Measurements from ENCODE around the gene ARID1A. TPM values are rescaled to one million over a fixed set of nuclear protein-coding genes. Genes with fewer than 3 reads are reported as not detected.

The ARID1A gene
- total and polyA plus RNA-seq, 9 of the 15 experiments (the other 6 are each of a cell fraction or from before 2014, with no cell fraction given) = 8.3 to 88.3 (median 22.5) TPM

DNA sequence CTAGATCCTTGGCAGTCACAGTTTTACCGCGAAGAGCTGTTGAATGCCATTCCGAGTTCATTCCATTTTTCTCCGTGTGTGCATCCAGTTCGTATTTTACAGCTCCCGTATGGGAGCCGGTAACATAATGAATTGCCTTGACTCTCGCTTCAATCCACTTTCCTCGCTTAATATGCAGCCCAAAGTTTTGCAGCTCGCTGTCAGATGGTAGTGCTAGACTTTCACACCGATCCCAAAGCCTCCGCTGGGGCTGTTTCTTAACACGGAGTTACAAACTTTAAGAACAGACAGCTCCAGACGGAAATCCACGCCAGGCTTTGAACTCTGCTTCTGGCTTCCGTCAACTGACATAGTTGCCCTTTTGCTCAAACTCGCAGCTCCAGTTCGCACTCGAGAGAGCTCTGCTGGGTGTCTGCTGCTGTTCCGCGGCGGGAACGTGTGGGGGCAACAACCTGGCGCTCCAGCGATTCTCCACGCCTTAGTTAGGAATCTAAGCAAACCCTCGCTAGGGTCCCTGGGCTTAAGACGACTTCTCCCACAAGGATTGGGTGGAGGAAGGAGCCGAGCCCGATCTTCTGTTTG is 3.5 kb upstream of the ARID1A start (continued):
- TF ChIP-seq, protein P1, sequence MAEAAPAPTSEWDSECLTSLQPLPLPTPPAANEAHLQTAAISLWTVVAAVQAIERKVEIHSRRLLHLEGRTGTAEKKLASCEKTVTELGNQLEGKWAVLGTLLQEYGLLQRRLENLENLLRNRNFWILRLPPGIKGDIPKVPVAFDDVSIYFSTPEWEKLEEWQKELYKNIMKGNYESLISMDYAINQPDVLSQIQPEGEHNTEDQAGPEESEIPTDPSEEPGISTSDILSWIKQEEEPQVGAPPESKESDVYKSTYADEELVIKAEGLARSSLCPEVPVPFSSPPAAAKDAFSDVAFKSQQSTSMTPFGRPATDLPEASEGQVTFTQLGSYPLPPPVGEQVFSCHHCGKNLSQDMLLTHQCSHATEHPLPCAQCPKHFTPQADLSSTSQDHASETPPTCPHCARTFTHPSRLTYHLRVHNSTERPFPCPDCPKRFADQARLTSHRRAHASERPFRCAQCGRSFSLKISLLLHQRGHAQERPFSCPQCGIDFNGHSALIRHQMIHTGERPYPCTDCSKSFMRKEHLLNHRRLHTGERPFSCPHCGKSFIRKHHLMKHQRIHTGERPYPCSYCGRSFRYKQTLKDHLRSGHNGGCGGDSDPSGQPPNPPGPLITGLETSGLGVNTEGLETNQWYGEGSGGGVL (CRISPR knock-in tag; IDR thresholded peaks at IDR 0.05) = no peak
- TF ChIP-seq MAFK (IDR thresholded peaks at IDR 0.05; ENCODE audit: low read length) (no peak), DIDO1 (tag; IDR thresholded peaks at IDR 0.05; ENCODE audit: low read depth) (no peak; the same call in 1 of the 2 replicates), KAT8 (IDR thresholded peaks at IDR 0.05; ENCODE audit: low read depth) (no peak), SRSF7 (optimal IDR thresholded peaks at IDR 0.05; ENCODE audit: low read depth, low read length) (no peak), NFYB (IDR thresholded peaks at IDR 0.05; ENCODE audit: extremely low read depth, insufficient read length) (no peak), MEIS2 (IDR thresholded peaks at IDR 0.05; ENCODE audit: partially characterized antibody) (peak; percentile 86), SMAD3 (CRISPR knock-in tag; conservative IDR thresholded peaks at IDR 0.05) (no peak)
- TF ChIP-seq, protein P2, sequence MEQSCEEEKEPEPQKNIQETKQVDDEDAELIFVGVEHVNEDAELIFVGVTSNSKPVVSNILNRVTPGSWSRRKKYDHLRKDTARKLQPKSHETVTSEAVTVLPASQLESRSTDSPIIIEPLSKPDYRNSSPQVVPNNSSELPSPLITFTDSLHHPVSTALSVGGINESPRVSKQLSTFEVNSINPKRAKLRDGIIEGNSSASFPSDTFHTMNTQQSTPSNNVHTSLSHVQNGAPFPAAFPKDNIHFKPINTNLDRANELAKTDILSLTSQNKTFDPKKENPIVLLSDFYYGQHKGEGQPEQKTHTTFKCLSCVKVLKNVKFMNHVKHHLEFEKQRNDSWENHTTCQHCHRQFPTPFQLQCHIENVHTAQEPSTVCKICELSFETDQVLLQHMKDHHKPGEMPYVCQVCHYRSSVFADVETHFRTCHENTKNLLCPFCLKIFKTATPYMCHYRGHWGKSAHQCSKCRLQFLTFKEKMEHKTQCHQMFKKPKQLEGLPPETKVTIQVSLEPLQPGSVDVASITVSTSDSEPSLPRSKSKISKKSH (CRISPR knock-in tag; IDR thresholded peaks at IDR 0.05) = no peak
- TF ChIP-seq, protein P3, sequence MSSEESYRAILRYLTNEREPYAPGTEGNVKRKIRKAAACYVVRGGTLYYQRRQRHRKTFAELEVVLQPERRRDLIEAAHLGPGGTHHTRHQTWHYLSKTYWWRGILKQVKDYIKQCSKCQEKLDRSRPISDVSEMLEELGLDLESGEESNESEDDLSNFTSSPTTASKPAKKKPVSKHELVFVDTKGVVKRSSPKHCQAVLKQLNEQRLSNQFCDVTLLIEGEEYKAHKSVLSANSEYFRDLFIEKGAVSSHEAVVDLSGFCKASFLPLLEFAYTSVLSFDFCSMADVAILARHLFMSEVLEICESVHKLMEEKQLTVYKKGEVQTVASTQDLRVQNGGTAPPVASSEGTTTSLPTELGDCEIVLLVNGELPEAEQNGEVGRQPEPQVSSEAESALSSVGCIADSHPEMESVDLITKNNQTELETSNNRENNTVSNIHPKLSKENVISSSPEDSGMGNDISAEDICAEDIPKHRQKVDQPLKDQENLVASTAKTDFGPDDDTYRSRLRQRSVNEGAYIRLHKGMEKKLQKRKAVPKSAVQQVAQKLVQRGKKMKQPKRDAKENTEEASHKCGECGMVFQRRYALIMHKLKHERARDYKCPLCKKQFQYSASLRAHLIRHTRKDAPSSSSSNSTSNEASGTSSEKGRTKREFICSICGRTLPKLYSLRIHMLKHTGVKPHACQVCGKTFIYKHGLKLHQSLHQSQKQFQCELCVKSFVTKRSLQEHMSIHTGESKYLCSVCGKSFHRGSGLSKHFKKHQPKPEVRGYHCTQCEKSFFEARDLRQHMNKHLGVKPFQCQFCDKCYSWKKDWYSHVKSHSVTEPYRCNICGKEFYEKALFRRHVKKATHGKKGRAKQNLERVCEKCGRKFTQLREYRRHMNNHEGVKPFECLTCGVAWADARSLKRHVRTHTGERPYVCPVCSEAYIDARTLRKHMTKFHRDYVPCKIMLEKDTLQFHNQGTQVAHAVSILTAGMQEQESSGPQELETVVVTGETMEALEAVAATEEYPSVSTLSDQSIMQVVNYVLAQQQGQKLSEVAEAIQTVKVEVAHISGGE (CRISPR knock-in tag; IDR thresholded peaks at IDR 0.05) = no peak; a peak in 2 of 6 replicates
- TF ChIP-seq, protein P4, sequence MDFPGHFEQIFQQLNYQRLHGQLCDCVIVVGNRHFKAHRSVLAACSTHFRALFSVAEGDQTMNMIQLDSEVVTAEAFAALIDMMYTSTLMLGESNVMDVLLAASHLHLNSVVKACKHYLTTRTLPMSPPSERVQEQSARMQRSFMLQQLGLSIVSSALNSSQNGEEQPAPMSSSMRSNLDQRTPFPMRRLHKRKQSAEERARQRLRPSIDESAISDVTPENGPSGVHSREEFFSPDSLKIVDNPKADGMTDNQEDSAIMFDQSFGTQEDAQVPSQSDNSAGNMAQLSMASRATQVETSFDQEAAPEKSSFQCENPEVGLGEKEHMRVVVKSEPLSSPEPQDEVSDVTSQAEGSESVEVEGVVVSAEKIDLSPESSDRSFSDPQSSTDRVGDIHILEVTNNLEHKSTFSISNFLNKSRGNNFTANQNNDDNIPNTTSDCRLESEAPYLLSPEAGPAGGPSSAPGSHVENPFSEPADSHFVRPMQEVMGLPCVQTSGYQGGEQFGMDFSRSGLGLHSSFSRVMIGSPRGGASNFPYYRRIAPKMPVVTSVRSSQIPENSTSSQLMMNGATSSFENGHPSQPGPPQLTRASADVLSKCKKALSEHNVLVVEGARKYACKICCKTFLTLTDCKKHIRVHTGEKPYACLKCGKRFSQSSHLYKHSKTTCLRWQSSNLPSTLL (IDR thresholded peaks at IDR 0.05) = no peak

All from K562 (cell line).